ENCODE data around the gene EGR2. TPM values are rescaled to one million over a fixed set of nuclear protein-coding genes. Genes with fewer than 3 reads are reported as not detected.

The EGR2 gene
- total RNA-seq, 1 experiment from 2014 or later: not detected

- no peak for DNase-seq (ENCODE audit: low spot score)
- in situ Hi-C loops (cut with HindIII; ENCODE audit: low sequenced_read_pairs): no loop called here
These were observed 3.2 kb upstream of the EGR2 start for GRCh38 chr10:62819141-62819920.

- DNase-seq (ENCODE audit: low spot score): no peak
- in situ Hi-C loops (cut with HindIII; ENCODE audit: low sequenced_read_pairs): no loop called here
These were observed 2.4 kb upstream of the EGR2 start for GRCh38 chr10:62818426-62819011.

- DNase-seq (ENCODE audit: low spot score): peak; percentile 49
- in situ Hi-C loops (cut with HindIII; ENCODE audit: low sequenced_read_pairs): no loop called here
These were observed 1.7 kb upstream of the EGR2 start for GRCh38 chr10:62817766-62818425.

GRCh38 chr10:62817121-62817765 is 1.1 kb upstream of the EGR2 start:
- in situ Hi-C loops (cut with HindIII; ENCODE audit: low sequenced_read_pairs): no loop called here
- peak; percentile 15 for DNase-seq (ENCODE audit: low spot score)

GRCh38 chr10:62816076-62816330 is 163 bp downstream of the EGR2 start:
- in situ Hi-C loops (cut with HindIII; ENCODE audit: low sequenced_read_pairs): no loop called here
- DNase-seq (ENCODE audit: low spot score): no peak

GRCh38 chr10:62815381-62816075 is 638 bp downstream of the EGR2 start:
- DNase-seq (ENCODE audit: low spot score): no peak
- in situ Hi-C loops (cut with HindIII; ENCODE audit: low sequenced_read_pairs): no loop called here

GRCh38 chr10:62814756-62815380 is 1.3 kb downstream of the EGR2 start:
- no peak for DNase-seq (ENCODE audit: low spot score)
- in situ Hi-C loops (cut with HindIII; ENCODE audit: low sequenced_read_pairs): no loop called here

- in situ Hi-C loops (cut with HindIII; ENCODE audit: low sequenced_read_pairs): no loop called here
- DNase-seq (ENCODE audit: low spot score): no peak
These were observed 2.2 kb downstream of the EGR2 start for GRCh38 chr10:62813981-62814380.

- in situ Hi-C loops (cut with HindIII; ENCODE audit: low sequenced_read_pairs): no loop called here
- DNase-seq (ENCODE audit: low spot score): no peak
These were observed 2.7 kb downstream of the EGR2 start for GRCh38 chr10:62813453-62813852.

- in situ Hi-C loops (cut with HindIII; ENCODE audit: low sequenced_read_pairs): no loop called here
- no peak for DNase-seq (ENCODE audit: low spot score)
These were observed 3.3 kb downstream of the EGR2 start for GRCh38 chr10:62812672-62813439.

- DNase-seq (ENCODE audit: low spot score): no peak
- in situ Hi-C loops (cut with HindIII; ENCODE audit: low sequenced_read_pairs): no loop called here
These were observed 4.8 kb downstream of the EGR2 start for GRCh38 chr10:62811159-62811875.

GRCh38 chr10:62810156-62810902 is 5.8 kb downstream of the EGR2 start:
- in situ Hi-C loops (cut with HindIII; ENCODE audit: low sequenced_read_pairs): no loop called here
- DNase-seq (ENCODE audit: low spot score): no peak

- in situ Hi-C loops (cut with HindIII; ENCODE audit: low sequenced_read_pairs): no loop called here
- DNase-seq (ENCODE audit: low spot score): no peak
These were observed 9.9 kb downstream of the EGR2 start for GRCh38 chr10:62806251-62806650.

GRCh38 chr10:62805231-62806099 is 10.7 kb downstream of the EGR2 start:
- no peak for DNase-seq (ENCODE audit: low spot score)
- in situ Hi-C loops (cut with HindIII; ENCODE audit: low sequenced_read_pairs): no loop called here

- in situ Hi-C loops (cut with HindIII; ENCODE audit: low sequenced_read_pairs): no loop called here
- peak; percentile 91 for DNase-seq (ENCODE audit: low spot score)
These were observed 11.6 kb downstream of the EGR2 start, which contains the start of gene ADO for GRCh38 chr10:62804356-62805230. Gene ADO (plus strand): TSS chr10:62804720. CDS start chr10:62805060, 340 bp downstream.
